OCI-LY3 (cell line): ENCODE data around the gene SERPINI1.

ENCODE experiments used
- EZH2phosphoT487 ChIP-seq: fragments of 200-600 bp; shearing (Covaris generic); IDR thresholded peaks from 2 replicates; pipeline ENCODE4 v1.6.1; 2018; ENCODE audit warnings: antibody characterized with exemption, mixed run types, low read depth
- TF ChIP-seq, protein P1 (sequence below): fragments of 200-600, 300-600 bp; sonication (generic); IDR thresholded peaks from 2 replicates; pipeline ENCODE4 v1.5.1; 2014; ENCODE audit warnings: antibody characterized with exemption, low read length, low read depth

DNA sequence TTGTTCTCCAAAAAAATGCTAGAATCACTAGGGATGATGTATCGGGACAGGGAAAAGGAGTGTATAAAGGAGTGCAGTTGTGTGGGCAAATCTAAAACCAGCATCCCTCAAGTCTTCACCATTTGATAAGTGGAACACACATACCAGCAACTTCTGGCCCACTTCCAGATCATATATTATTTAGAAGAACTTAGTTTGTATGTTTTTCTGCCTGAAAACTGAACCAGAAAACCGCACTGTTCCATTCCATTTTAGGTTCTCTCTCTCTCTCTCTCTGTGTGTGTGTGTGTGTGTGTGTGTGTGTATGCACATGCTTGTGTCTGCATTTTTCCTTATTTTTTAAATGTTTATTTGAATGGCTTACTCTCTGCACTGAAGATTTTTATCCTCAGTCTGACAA lies 93.5 kb downstream of the SERPINI1 start:
- TF ChIP-seq, protein P1, sequence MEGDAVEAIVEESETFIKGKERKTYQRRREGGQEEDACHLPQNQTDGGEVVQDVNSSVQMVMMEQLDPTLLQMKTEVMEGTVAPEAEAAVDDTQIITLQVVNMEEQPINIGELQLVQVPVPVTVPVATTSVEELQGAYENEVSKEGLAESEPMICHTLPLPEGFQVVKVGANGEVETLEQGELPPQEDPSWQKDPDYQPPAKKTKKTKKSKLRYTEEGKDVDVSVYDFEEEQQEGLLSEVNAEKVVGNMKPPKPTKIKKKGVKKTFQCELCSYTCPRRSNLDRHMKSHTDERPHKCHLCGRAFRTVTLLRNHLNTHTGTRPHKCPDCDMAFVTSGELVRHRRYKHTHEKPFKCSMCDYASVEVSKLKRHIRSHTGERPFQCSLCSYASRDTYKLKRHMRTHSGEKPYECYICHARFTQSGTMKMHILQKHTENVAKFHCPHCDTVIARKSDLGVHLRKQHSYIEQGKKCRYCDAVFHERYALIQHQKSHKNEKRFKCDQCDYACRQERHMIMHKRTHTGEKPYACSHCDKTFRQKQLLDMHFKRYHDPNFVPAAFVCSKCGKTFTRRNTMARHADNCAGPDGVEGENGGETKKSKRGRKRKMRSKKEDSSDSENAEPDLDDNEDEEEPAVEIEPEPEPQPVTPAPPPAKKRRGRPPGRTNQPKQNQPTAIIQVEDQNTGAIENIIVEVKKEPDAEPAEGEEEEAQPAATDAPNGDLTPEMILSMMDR = no peak
- no peak for TF ChIP-seq EZH2phosphoT487
